HEK293 (cell line): ENCODE measurements around the gene ANKRD53.

Experiments used
- CTCF ChIA-PET: fragments of 350-600 bp; formaldehyde crosslinking; extraction: SDS; loops from one replicate; lab custom pipeline; 2021; ENCODE audit warnings: antibody characterized with exemption; lab: Yijun Ruan, JAX
- POLR2A ChIA-PET: fragments of 300-600 bp; formaldehyde crosslinking; extraction: SDS; loops from one replicate; lab custom pipeline; 2020; ENCODE audit warnings: antibody characterized with exemption, inconsistent platforms; lab: Yijun Ruan, JAX
- H3K27ac ChIP-seq: fragments of 200-500 bp; sonication (Bioruptor generic); 2 replicates; pipeline ENCODE4 v1.5.1; 2014; ENCODE audit warnings: low read depth, low read length, control low read depth, inconsistent platforms; ENCODE audit errors: extremely low read depth
- H3K36me3 ChIP-seq, 2 experiments: fragments of 200-500 bp in 1 of 2; sonication (Bioruptor generic) in 1 of 2; 1 replicate in 1 of 2; 2 replicates in 1 of 2; pipeline ENCODE4 v1.5.1; 2014 to 2017; ENCODE audit warnings: inconsistent platforms in 2 of 2, low read length in 2 of 2; ENCODE audit not compliant: control insufficient read depth in 2 of 2, insufficient read depth in 1 of 2
- H3K4me1 ChIP-seq: fragments of 200-500 bp; sonication (Bioruptor generic); 2 replicates; pipeline ENCODE4 v1.5.1; 2014; ENCODE audit warnings: mild to moderate bottlenecking, low read length, inconsistent platforms; ENCODE audit not compliant: control insufficient read depth, insufficient read depth
- H3K4me3 ChIP-seq: 2 replicates; pipeline ENCODE4 v1.5.1; 2011; ENCODE audit warnings: low read depth, mild to moderate bottlenecking, control low read depth, low read length, moderate library complexity
- H3K9me3 ChIP-seq: fragments of 200-500 bp; sonication (Bioruptor generic); 2 replicates; pipeline ENCODE4 v1.5.1; 2014; ENCODE audit warnings: low read depth, low read length, inconsistent platforms; ENCODE audit not compliant: control insufficient read depth, insufficient read depth
- EGR2 ChIP-seq: fragments of 450-650 bp; formaldehyde crosslinking; IDR thresholded peaks from 2 replicates; pipeline ENCODE4 v1.5.1; 2016; ENCODE audit warnings: low read depth, missing biosample characterization, missing genetic modification characterization
- FEZF1 ChIP-seq: fragments of 450-650 bp; formaldehyde crosslinking; IDR thresholded peaks from 2 replicates; pipeline ENCODE4 v1.5.1; 2016; ENCODE audit warnings: missing biosample characterization, missing genetic modification characterization
- GLIS1 ChIP-seq: fragments of 450-650 bp; formaldehyde crosslinking; IDR thresholded peaks from 2 replicates; pipeline ENCODE4 v1.5.1; 2016; ENCODE audit warnings: missing biosample characterization, missing genetic modification characterization
- GLIS2 ChIP-seq: fragments of 450-650 bp; formaldehyde crosslinking; IDR thresholded peaks from 2 replicates; pipeline ENCODE4 v1.5.1; 2016; ENCODE audit warnings: missing biosample characterization, missing genetic modification characterization
- KLF8 ChIP-seq: fragments of 450-650 bp; formaldehyde crosslinking; IDR thresholded peaks from 2 replicates; pipeline ENCODE4 v1.5.1; 2016; ENCODE audit warnings: missing biosample characterization, missing genetic modification characterization
- OVOL3 ChIP-seq: fragments of 450-650 bp; formaldehyde crosslinking; IDR thresholded peaks from 2 replicates; pipeline ENCODE4 v1.5.1; 2016; ENCODE audit warnings: missing biosample characterization, missing genetic modification characterization
- TCF7L2 ChIP-seq: IDR thresholded peaks from 2 replicates; pipeline ENCODE4 v1.6.1; 2011; ENCODE audit warnings: low read depth, mild to moderate bottlenecking, inconsistent platforms, low read length, moderate library complexity, borderline replicate concordance
- ZBTB10 ChIP-seq: fragments of 450-650 bp; formaldehyde crosslinking; IDR thresholded peaks from 2 replicates; pipeline ENCODE4 v1.5.1; 2016; ENCODE audit warnings: missing biosample characterization, missing genetic modification characterization
- ZBTB21 ChIP-seq: fragments of 450-650 bp; formaldehyde crosslinking; IDR thresholded peaks from 2 replicates; pipeline ENCODE4 v1.5.1; 2017; ENCODE audit warnings: missing biosample characterization, missing genetic modification characterization
- ZBTB6 ChIP-seq: fragments of 450-650 bp; formaldehyde crosslinking; IDR thresholded peaks from 2 replicates; pipeline ENCODE4 v1.5.1; 2017; ENCODE audit warnings: missing biosample characterization, missing genetic modification characterization
- ZFHX2 ChIP-seq: fragments of 450-650 bp; formaldehyde crosslinking; conservative IDR thresholded peaks from 2 replicates; pipeline ENCODE4 v1.5.1; 2016; ENCODE audit warnings: missing biosample characterization, missing genetic modification characterization
- ZNF132 ChIP-seq: fragments of 450-650 bp; formaldehyde crosslinking; IDR thresholded peaks from 2 replicates; pipeline ENCODE4 v1.5.1; 2017; ENCODE audit warnings: missing biosample characterization, missing genetic modification characterization, borderline replicate concordance
- ZNF157 ChIP-seq: fragments of 450-650 bp; formaldehyde crosslinking; IDR thresholded peaks from 2 replicates; pipeline ENCODE4 v1.5.1; 2016; ENCODE audit warnings: missing biosample characterization, missing genetic modification characterization
- ZNF16 ChIP-seq: fragments of 450-650 bp; formaldehyde crosslinking; IDR thresholded peaks from 2 replicates; pipeline ENCODE4 v1.5.1; 2016; ENCODE audit warnings: low read depth, missing biosample characterization, missing genetic modification characterization
- ZNF214 ChIP-seq: fragments of 450-650 bp; formaldehyde crosslinking; IDR thresholded peaks from 2 replicates; pipeline ENCODE4 v1.5.1; 2017; ENCODE audit warnings: missing biosample characterization, mild to moderate bottlenecking, missing genetic modification characterization, borderline replicate concordance
- ZNF433 ChIP-seq: fragments of 450-650 bp; formaldehyde crosslinking; IDR thresholded peaks from 2 replicates; pipeline ENCODE4 v1.5.1; 2016; ENCODE audit warnings: missing biosample characterization, missing genetic modification characterization, low read depth
- ZNF560 ChIP-seq: fragments of 450-650 bp; formaldehyde crosslinking; IDR thresholded peaks from 2 replicates; pipeline ENCODE4 v1.5.1; 2017; ENCODE audit warnings: missing biosample characterization, missing genetic modification characterization, borderline replicate concordance
- ZNF624 ChIP-seq: fragments of 450-650 bp; formaldehyde crosslinking; IDR thresholded peaks from 2 replicates; pipeline ENCODE4 v1.5.1; 2017; ENCODE audit warnings: missing biosample characterization, missing genetic modification characterization
- ZNF626 ChIP-seq: fragments of 450-650 bp; sonication (Bioruptor Pico); formaldehyde crosslinking; IDR thresholded peaks from 2 replicates; pipeline ENCODE4 v1.5.1; 2018; ENCODE audit warnings: missing biosample characterization, missing genetic modification characterization, inconsistent platforms
- ZNF639 ChIP-seq: fragments of 450-650 bp; formaldehyde crosslinking; IDR thresholded peaks from 2 replicates; pipeline ENCODE4 v1.5.1; 2016; ENCODE audit warnings: missing biosample characterization, missing genetic modification characterization
- ZNF76 ChIP-seq: fragments of 450-650 bp; formaldehyde crosslinking; IDR thresholded peaks from 2 replicates; pipeline ENCODE4; 2016; ENCODE audit warnings: low read depth, missing biosample characterization, missing genetic modification characterization, borderline replicate concordance
- TF ChIP-seq, protein P1 (sequence below): IDR thresholded peaks from 2 replicates; pipeline ENCODE4 v1.6.1; 2011; ENCODE audit warnings: mild to moderate bottlenecking, low read depth, low read length, borderline replicate concordance
- TF ChIP-seq, protein P2 (sequence below): fragments of 450-650 bp; IDR thresholded peaks from 2 replicates; pipeline ENCODE4 v1.5.1; 2018; ENCODE audit warnings: missing biosample characterization, mild to moderate bottlenecking, missing genetic modification characterization
- TF ChIP-seq, protein P3 (sequence below): fragments of 450-650 bp; formaldehyde crosslinking; IDR thresholded peaks from 2 replicates; pipeline ENCODE4 v1.5.1; 2016; ENCODE audit warnings: missing biosample characterization, missing genetic modification characterization, low read depth

ANKRD53 gene

GRCh38 chr2:70985283-70985688 lies 6.9 kb downstream of the ANKRD53 start:
- CTCF ChIA-PET, result interaction anchor here (0.6 to 1.9 kb wide), 3 partner anchors 11 to 484 kb away, joined by 3 to 7 read pairs (median 5); no protein-coding TSS in a partner anchor
- Histone ChIP-seq H3K9me3 (no peaks in the 10 kb centered on the region), H3K27ac (no peak overlapping the region), H3K36me3 (peaks cover 0 to 80% of the 10 kb centered on the region in 2 experiments; a peak in 2 of 3 replicates), H3K4me1 (no peaks in the 10 kb centered on the region), H3K4me3 (no peak overlapping the region)
- POLR2A ChIA-PET, result no interaction called here
- TF ChIP-seq EGR2 (tag by site-specific recombination) (no peak), ZNF16 (tag by site-specific recombination) (no peak), ZFHX2 (tag by site-specific recombination) (no peak), ZNF433 (no peak), ZNF157 (tag by site-specific recombination) (no peak), FEZF1 (tag by site-specific recombination) (no peak), ZNF639 (tag by site-specific recombination) (no peak), ZBTB6 (tag by site-specific recombination) (no peak), ZNF214 (tag by site-specific recombination) (no peak), ZNF76 (tag by site-specific recombination) (no peak), GLIS2 (tag by site-specific recombination) (no peak), ZNF560 (tag by site-specific recombination) (no peak), OVOL3 (tag by site-specific recombination) (no peak)
- TF ChIP-seq, protein P1, sequence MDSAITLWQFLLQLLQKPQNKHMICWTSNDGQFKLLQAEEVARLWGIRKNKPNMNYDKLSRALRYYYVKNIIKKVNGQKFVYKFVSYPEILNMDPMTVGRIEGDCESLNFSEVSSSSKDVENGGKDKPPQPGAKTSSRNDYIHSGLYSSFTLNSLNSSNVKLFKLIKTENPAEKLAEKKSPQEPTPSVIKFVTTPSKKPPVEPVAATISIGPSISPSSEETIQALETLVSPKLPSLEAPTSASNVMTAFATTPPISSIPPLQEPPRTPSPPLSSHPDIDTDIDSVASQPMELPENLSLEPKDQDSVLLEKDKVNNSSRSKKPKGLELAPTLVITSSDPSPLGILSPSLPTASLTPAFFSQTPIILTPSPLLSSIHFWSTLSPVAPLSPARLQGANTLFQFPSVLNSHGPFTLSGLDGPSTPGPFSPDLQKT, result no peak

GRCh38 chr2:70985956-70986355 lies 7.5 kb downstream of the ANKRD53 start:
- no peak overlapping the region for H3K4me3 ChIP-seq
- peaks cover 0 to 87% of the 10 kb centered on the region in 2 experiments; a peak in 1 of 3 replicates for H3K36me3 ChIP-seq
- no peak overlapping the region for H3K27ac ChIP-seq
- no peaks in the 10 kb centered on the region for H3K4me1 ChIP-seq
- POLR2A ChIA-PET, result no interaction called here
- no peaks in the 10 kb centered on the region for H3K9me3 ChIP-seq
- CTCF ChIA-PET, result interaction anchor here (0.6 to 1.9 kb wide), 2 partner anchors 11 to 16 kb away, joined by 5 to 7 read pairs; no protein-coding TSS in a partner anchor
- TF ChIP-seq ZNF624 (tag by site-specific recombination) (no peak), ZBTB10 (tag by site-specific recombination) (no peak), TCF7L2 (no peak), GLIS1 (tag by site-specific recombination) (no peak), KLF8 (tag by site-specific recombination) (no peak), ZNF626 (tag by site-specific recombination) (no peak), ZNF132 (tag by site-specific recombination) (no peak), ZBTB21 (tag by site-specific recombination) (no peak)
- TF ChIP-seq, protein P2, sequence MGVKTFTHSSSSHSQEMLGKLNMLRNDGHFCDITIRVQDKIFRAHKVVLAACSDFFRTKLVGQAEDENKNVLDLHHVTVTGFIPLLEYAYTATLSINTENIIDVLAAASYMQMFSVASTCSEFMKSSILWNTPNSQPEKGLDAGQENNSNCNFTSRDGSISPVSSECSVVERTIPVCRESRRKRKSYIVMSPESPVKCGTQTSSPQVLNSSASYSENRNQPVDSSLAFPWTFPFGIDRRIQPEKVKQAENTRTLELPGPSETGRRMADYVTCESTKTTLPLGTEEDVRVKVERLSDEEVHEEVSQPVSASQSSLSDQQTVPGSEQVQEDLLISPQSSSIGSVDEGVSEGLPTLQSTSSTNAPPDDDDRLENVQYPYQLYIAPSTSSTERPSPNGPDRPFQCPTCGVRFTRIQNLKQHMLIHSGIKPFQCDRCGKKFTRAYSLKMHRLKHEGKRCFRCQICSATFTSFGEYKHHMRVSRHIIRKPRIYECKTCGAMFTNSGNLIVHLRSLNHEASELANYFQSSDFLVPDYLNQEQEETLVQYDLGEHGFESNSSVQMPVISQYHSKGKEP (tag by site-specific recombination), result no peak
- TF ChIP-seq, protein P3, sequence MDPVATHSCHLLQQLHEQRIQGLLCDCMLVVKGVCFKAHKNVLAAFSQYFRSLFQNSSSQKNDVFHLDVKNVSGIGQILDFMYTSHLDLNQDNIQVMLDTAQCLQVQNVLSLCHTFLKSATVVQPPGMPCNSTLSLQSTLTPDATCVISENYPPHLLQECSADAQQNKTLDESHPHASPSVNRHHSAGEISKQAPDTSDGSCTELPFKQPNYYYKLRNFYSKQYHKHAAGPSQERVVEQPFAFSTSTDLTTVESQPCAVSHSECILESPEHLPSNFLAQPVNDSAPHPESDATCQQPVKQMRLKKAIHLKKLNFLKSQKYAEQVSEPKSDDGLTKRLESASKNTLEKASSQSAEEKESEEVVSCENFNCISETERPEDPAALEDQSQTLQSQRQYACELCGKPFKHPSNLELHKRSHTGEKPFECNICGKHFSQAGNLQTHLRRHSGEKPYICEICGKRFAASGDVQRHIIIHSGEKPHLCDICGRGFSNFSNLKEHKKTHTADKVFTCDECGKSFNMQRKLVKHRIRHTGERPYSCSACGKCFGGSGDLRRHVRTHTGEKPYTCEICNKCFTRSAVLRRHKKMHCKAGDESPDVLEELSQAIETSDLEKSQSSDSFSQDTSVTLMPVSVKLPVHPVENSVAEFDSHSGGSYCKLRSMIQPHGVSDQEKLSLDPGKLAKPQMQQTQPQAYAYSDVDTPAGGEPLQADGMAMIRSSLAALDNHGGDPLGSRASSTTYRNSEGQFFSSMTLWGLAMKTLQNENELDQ (tag by site-specific recombination), result no peak
